ENCODE measurements around the gene IP6K1.
"Not testable (repeated sequence)": the region's sequence is repeated elsewhere in the genome, so short reads cannot be mapped to it uniquely, and the experiment has no call there.

IP6K1 gene

DNA sequence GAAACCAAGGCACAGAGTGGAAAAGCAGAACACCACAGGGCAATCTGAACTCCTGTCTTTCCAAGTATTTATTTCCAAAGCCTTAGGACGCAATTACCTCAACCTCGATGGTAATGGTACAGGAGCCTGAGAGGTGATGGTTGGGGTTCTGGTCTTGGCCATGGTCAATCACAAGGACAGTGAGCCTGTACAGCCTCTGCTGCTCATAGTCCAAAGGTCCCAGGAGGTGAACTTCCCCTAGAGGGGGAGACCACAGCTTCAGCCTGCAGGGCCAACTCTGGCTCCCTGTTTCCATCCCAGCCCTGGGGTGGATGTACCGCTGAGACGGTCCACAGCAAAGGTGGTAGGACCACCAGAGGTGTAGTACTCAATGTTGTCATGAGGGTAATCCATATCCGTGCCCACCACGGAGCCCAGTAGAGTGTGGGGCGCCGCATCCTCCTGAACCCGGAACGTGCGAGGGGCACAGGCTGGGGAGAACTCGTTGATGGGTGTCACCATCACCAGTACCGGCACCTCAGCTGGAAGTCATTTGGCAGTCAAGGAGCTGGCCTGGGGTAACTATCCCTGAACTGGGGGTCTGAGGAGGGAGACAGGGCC, 7.2 kb upstream of the IP6K1 start:
- no peak for DNase-seq

DNA sequence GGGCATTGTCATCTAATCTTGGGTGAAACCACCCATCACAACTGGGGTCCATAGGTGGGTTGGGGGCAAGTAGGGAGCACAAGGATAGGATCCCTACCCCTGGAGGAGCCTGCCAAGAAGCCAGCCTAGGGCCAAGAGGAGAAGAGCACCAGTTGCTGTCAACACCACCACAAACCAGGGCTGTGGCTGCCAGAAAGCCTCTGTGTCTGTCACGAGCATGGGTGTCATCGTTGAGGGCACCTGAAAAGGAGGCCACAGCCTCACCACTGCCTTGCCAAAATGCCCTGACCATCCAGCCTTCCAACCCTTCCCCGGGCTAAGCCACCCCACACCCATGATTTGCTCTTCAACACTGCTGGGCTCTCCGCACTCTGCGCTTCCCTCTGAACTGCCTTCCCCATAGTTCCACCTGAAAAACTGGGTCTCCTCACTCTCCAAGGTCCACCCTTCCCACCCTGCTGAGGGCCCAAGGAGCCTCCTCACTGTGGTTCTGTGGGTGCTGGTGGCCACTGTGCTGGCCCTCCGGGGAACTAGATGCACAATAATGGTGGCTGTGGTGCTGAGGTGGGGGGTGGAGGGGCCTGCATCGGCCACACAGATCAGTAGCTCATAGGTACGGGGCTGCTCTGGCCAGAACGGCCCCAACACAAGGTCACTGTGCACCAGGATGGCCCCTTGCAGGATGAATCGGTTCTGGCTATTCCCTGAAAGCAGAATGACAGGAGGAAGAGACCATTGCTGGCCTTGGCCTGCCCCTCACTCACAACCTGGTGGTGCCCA, 6.2 kb upstream of the IP6K1 start:
- no peak for DNase-seq

DNA sequence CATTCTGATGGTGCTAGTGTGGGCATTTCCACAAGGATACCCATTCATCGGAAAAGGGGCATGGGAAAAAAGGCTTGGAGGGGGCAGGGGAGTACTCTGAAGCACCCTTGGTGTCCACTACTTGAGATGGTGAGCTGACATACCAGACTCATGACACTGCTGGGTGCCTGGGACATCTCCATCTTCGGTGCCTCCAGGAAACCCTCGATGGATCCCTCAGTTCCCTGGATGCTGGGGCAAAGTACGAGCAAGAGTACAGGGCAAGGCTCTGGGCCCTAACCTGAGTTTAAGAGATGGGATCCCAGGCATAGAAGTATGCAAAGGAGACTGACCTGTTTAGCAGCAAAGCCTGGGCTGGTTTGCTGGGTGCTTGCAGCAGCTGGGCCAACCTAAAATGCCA, 5.2 kb upstream of the IP6K1 start:
- DNase-seq, result no peak

DNA sequence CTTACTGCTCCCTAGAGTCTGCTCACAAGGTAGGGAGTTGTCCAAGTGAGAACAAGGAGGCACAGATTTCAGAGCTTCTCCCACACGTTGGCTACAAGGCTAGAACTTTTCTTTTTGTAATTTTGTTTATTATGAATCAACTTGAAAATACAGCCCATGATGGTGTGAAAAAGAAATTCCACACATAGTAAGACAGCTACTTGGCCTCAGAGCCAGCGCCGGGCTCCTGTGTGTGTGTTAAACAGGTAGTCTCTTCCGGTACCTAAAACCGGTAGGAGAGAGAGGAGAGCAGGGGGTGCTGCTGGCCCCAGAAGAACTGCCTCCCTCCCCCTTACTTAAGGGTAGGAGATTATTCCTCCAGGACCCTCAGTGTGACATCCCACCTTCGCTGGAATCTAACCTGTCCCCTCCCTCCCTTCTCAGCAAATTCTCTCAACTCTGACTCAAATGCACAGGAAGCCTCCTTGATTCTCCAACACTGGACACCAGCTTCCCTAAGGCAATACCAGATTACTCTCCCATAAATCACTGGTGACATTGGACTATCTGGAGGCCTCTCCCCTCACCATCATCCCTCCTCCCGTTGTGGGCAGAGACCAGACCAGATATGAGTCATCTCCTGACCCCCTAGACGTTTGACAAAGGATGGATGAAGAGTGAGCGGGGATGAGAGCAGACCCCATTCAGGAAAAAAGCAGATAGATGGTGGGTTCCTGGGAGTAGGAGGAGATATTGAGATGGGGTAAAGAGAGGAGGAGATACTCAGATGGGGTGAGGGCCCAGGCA, 4.5 kb upstream of the IP6K1 start:
- DNase-seq, result no peak

DNA sequence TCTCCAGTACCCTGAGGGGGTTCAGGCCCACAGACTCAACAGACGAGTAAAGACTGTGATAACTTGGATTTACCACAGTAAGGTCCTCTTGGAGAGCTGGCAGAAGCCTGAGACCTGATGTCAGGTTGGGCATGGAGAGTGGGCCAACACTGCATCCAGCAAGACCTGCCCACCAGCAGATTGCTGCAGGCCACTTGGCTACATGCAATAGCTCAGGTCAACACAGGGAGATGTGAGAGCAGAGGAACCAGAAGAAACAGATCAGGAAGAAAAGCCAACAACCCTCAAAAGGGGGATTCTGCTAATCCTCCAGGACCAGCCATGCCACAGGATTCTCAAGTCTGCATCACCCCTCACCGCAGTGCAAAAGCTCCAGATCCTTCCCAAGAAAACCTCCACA, 1.7 kb upstream of the IP6K1 start:
- no peak for DNase-seq

DNA sequence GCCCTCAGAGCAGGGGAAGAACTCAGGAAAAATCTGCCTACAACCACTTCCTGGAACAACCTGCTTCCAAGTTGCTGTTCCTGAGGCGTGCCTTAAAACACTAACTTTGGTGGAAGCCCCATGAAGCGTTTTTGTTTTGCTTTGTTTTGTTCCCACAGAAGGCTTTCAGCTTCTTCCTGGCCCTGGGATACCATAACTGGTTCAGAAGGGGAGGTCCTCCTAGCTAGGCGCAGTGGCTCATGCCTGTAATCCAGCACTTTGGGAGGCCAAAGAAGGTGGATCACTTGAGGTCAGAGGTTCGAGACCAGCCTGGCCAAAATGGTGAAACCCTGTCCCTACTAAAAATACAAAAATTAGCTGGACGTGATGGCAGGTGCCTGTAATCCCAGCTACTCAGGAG, 1.2 kb upstream of the IP6K1 start:
- no peak for DNase-seq

DNA sequence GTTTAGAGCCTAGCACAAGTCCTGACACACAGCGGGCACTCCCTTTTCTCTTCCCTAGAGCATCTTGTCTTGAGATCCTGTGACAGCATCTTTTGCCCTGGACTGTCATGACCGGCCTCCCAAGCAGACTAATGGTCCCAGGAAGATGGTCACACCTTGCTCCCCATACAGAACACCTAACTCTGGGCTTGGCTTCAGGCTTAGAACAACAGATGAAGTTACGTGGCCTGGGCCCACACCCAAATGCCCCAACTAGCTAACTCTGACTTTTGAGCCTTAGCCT, 781 bp upstream of the IP6K1 start:
- no peak for DNase-seq

DNA sequence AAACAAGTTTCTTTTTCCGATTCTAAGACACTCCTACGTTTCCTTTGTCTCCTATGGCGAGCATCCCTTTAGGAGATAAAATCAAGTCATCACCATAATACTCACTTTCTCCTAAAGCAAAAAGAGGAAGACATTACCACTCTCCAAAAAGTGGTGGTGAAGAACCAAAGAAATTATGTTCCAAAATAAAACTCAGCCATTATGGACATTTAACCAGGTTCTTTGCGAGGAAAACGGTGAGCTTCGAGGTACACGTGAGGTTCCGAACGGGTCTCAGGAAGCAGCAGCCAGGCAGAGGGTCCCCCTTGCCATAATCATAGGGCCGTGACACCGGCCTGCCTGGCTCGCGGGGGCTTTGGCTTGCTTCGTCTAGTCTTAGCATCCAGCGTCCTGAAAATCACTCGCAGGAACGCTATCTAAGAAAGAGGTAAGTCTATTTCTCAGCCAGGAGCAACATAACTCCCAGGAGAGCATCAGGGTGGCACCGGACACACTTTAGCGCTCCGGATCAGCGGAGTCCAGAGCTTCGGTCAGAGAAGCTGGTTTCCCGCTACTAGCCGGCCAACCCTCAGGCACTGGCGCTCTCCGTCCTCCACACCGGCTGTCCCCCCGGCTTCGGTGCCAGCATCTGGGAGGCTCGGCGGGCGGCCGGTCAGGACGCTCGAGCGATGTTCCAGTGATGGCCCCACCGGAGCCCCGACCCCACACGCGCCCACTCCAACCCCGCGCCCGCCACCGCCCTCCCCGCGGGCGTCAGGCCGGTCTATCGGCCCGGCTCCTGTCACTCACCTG, 581 bp downstream of the IP6K1 start:
- no peak for DNase-seq

DNA sequence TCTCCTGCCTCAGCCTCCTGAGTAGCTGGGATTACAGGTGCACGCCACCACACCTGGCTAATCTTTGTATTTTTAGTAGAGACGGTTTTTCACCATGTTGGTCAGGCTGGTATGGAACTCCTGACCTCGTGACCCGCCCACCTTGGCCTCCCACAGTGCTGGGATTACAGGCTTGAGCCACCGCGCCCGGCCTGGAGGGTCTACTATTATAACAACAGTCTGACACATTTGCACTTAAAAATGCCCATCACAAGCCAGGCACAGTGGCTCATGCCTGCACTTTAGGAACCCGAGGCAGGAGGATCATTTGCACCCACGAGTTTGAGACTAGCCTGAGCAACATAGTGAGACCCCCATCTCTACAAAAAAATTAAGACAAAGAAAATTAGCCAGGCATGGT, 4.1 kb downstream of the IP6K1 start:
- not testable (repeated sequence) for DNase-seq

DNA sequence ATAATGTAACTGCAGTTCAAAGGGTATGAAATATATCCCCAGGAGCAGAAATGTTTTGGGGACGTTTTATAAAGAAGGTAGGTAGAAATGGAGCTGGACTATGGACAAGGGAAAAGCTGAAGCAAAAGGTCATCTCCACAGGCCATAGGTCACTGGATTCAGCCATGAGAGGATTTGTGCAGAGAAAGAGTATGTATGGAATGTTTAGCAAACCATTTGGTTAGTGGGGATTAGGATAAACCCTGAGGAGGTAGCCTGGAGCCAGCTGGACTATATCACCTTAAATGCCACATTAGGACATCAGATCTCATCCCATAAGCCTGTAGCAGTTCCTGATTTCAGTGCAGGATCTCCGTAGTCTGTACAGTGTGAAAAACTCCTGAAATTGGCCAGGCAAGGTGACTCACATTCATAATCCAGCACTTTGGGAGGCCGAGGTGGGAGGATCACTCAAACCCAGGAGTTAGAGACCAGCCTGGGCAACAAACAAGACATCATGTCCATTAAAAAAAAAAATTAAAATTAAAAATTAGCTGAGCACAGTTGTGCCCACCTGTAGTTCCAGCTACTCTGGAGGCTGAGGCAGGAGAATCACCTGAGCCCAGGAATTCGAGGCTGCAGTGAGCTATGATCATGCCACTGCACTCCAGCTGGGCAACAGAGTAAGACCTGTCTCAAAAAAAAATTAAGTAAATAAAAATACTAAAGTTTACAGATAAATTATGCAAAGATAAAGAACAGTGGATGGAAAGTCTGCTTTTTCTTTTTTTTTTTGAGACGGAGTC, 4.7 kb downstream of the IP6K1 start:
- no peak for DNase-seq

DNA sequence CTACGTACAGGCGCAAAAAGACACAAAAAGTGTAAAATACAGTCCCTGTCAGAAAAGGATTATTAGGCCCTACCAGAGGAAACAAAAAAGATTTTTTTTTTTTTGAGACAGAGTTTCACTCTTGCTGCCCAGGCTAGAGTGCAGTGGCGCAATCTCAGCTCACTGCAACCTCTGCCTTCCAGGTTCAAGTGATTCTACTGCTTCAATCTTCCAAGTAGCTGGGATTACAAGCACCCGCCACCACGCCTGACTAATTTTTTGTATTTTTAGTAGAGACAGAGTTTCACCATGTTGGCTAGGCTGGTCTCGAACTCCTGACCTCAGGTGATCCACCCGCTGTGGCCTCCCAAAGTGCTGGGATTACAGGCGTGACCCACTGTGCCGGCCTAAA, 5.4 kb downstream of the IP6K1 start:
- not testable (repeated sequence) for DNase-seq

DNA sequence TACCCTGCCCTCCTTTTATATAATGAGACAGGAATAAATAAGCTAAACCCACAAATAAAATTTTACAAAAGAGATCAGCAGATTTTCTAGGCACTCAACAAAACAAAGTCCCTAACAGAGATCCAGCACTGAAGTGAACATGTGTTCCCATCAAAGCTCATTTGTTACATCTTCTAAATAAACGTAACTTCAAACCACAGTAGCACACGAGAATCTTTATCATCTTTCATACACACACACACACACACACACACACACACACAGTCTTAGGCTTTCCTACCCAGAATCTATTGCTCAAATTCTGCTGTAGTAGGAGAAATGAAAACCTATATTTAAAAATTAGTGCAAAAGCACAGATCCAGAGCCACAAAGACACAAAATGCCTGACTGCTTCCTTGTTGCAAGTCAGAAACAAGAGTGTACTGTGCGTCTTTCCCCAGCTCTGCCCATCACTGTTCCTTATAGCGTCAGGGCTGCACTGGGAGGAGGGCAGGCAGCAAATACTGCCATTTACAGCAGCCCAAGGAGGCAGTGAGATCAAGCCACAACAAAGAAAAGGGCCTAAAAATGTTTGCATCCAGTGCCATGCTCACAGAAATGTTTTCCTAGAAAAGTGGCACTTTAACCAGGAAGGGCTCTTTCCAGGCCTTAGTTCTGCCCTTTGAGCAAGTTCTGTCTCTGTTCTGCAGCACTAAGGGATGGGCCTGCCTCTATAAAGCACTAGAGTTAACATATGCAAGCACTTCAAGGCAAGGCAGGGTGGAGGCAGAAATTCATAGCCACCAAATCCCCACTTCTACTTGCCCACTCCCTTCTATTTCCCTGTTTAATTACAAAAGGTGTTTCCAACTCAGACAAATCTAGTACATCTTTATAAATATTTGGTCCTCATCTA, 6.0 kb downstream of the IP6K1 start:
- no peak for DNase-seq

DNA sequence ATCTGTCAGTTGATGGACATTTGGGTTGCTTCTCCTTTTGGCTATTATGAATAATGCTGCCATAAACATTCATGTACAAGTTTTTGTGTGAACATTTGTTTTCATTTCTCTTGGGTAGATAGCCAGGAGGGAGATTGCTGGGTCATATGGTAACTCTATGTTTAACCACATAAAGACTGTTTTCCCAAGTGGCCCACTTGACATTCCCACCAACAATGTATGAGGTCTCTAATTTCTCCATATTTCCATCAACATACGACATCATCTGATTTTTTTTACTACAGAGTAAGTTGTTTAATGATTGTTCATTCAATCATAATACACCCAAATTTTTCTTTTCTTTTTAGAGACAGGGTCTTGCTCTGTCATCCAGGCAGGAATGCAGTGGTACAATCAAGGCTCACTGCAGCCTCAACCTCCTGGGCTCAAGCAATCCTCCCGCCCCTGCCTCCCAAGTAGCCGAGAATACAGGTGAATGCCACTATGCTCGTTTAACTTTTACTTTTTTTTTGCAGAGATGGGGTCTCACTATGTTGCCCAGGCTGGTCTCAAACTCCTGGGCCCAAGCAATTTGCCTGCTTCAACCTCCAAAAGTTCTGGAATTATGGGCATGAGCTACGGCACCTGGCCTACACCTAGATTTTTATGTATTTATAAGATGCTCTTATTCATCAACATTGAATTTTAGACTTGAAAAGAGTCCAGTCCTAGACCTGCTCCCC, 6.8 kb downstream of the IP6K1 start:
- no peak for DNase-seq

DNA sequence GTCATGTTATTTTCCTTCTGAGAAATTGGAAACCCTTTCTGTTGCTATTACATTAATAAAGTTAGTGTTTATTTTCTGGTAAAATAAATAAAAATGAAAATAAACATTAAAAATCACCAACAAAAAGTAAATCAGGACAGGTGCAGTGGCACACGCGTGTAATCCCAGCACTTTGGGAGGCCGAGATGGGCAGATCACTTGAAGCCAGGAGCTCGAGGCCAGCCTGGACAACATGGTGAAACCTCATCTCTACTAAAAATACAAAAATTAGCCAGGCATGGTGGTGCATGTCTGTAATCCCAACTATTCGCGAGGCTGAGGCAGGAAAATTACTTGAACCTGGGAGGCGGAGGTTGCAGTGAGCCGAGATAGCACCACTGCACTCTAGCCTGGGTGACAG, 10.2 kb downstream of the IP6K1 start:
- DNase-seq, result not testable (repeated sequence)

DNA sequence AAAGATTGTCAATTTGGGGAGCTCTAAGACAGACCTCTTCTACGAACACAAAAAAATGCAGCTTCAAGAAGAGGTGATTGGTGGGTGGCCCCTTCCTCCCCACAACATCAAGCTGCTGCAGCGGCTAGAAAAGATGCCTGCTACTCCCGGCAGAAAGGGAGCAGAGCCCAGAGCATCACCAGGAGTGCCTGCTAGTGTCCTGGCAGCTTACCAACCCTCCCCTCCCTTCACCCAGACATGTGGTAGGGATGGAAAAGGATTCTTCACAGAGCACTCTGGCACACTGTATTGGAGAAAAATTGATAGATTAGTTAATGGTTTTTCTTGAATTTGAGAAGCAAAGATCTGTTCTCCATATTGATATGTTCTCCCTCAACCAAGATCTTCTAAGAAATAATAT, 10.8 kb downstream of the IP6K1 start:
- DNase-seq, result no peak

DNA sequence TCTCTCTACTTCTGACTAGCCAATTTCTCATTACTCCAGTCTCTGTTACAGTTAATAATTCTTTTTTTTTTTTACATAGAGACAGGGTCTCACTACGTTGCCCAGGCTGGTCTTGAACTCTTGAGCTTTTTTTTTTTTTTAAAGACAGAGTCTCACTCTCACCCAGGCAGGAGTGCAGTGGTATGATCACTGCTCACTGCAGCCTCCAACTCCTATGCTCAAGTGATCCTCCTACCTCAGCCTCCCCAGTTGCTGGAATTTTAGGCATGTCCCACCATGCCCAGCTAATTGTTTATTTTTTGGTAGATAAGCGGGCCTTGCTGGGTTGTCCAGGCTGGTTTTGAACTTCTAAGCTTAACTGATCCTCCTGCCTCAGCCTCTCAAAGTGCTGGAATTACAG, 13.6 kb downstream of the IP6K1 start:
- no peak for DNase-seq

DNA sequence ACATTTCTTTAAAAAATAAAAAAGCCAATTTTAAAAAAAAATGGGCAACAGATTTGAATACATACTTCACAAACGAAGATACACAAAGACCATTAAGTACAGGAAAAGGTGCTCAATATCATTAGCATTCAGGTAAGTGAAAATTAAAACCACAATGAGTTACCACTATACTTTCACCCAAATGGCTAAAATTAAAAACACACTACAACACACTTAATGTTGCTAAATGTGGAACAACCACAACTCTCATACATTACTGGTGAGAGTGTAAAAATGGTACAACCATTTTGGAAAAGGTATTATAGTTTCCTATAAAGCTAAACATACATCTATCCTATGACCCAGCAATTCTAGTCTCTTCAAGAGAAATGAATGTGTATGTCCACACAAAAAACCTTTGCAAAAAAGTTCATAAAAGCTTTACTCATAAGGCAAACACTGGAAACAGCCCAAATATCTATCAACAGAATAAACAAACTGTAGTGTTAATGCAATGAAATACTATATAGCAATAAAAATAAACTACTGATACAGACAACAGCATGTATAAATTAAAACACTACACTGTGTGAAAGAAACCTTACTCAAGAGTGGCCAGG, 14.9 kb downstream of the IP6K1 start:
- DNase-seq, result no peak

DNA sequence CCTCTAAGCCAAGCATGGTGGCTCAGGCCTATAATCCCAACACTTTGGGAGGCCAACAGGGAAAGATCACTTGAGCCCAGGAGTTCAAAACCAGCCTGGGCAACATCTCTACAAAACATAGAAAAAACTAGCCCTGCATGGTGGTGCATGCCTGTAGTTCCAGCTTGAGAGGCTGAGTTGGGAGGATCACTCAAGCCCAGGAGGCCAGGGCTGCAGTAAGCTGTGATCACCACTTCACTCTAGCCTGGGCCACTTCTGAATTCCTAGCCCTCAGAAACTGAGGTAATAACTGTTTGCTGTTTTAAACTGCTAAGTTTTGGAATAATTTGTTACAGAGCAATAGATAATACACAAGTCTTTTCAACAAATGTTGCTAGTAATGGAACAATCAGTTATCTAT, 16.4 kb downstream of the IP6K1 start:
- no peak for DNase-seq

DNA sequence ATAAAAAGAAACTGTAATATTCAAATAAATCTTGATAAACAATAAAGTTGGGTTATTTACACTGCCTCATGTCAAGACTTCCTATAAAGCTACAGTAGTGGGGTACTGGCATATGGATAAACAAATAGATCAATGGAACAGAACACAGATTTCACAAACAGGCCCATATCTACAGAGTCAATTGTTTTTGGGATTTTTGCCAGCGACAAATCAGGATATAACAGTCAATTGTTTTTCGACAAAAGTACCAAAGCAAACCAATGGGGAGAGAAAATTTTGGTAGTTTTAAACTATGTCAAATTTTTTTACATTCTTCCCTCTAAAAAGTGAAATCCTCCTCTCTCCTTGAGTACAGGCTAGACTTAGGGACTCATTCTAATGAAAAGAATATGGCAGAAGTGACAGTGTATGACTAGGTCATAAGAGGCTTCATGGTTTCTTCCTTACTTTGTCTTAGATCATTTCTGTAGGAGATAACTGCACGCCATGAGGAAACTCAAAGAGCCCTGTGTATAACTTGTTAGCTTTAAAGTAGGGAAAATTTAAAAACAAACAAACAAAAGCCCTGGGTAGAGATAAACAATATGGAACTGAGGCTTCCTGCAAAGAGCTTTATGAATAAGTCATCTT, 16.9 kb downstream of the IP6K1 start:
- no peak for DNase-seq

DNA sequence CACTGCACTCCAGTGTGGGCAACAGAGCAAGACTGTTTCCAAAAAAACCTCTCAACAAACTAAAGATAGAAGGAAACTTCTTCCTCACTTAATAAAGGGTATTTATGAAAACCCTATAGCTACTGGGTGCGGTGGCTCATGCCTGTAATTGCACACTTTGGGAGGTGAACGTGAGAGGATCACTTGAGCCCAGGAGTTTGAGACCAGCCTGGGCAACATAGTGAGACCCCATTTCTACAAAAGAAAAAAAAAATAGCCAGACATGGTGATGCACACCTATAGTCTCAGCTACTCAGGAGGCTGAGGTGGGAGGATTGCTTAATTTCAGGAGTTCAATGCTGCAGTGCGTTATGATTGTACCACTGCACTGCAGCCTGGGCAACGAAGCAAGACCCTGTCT, 22.4 kb downstream of the IP6K1 start:
- DNase-seq, result no peak
